Esophagus muscularis mucosa (tissue), 4 donors: ENCODE data around the gene CNTNAP2. TPM values are rescaled to one million over a fixed set of nuclear protein-coding genes. Genes with fewer than 3 reads are reported as not detected.

Experiments used
- DNase-seq: peaks from one replicate; pipeline ENCODE4 v3.0.0-alpha.2; 2017; ENCODE audit errors: extremely low spot score
- H3K27ac ChIP-seq, 4 donors: fragments of 200-600 bp; sonication (generic); replicated peaks in 1 of 4; 1 replicate in 3 of 4; 2 replicates in 1 of 4; pipeline ENCODE4 v1.5.1; 2016 to 2019; ENCODE audit warnings: mild to moderate bottlenecking in 1 of 4
- H3K27me3 ChIP-seq, 4 donors: fragments of 200-600 bp; sonication (generic); one replicate each; pipeline versions ENCODE4 v1.5.1 to v1.6.0; 2016 to 2019
- H3K36me3 ChIP-seq, 4 donors: fragments of 200-600 bp; sonication (generic); one replicate each; pipeline ENCODE4 v1.5.1; 2016 to 2019
- H3K4me1 ChIP-seq, 4 donors: fragments of 200-600 bp; sonication (generic); one replicate each; pipeline ENCODE4 v1.5.1; 2016 to 2019
- H3K4me3 ChIP-seq, 4 donors: fragments of 200-600 bp; sonication (generic); 1 replicate in 2 of 4; 2 replicates in 2 of 4; pipeline ENCODE4 v1.5.1; 2016 to 2019; ENCODE audit warnings: mild to moderate bottlenecking in 4 of 4, moderate library complexity in 1 of 4
- H3K9me3 ChIP-seq, 4 donors: fragments of 200-600 bp; sonication (generic); 1 replicate in 3 of 4; 2 replicates in 1 of 4; pipeline ENCODE4 v1.5.1; 2016 to 2019
- EP300 ChIP-seq: sonication (generic); formaldehyde crosslinking; IDR thresholded peaks from one replicate; pipeline ENCODE4 v1.6.1; 2017; ENCODE audit warnings: antibody characterized with exemption
- POLR2A ChIP-seq: fragments of 450-650 bp; IDR thresholded peaks from one replicate; pipeline ENCODE4 v1.6.1; 2017; ENCODE audit warnings: antibody characterized with exemption, moderate library complexity, mild to moderate bottlenecking, low read depth
- POLR2AphosphoS5 ChIP-seq, 2 donors: sonication (generic); formaldehyde crosslinking; IDR thresholded peaks; one replicate each; pipeline ENCODE4 v1.6.1; 2017; ENCODE audit warnings: antibody characterized with exemption in 2 of 2
- WGBS: methylation state at CpG from one replicate; pipeline ENCODE4 v1.1.5; 2018; 5-methylcytosine and 5-hydroxymethylcytosine counted together
- intact Hi-C: fragments of 100-400 bp; cut with DNase I; formaldehyde crosslinking; loops from one replicate; pipeline ENCODE4 v1.15.1; 2023
- total RNA-seq, 4 donors: library from RNA; depleted of rRNA; stranded (reverse); fragments of >200 nt; gene quantifications; one replicate each; pipeline versions ENCODE4 v1.1.0 to v1.2.1, GENCODE V29; 2016
- TF ChIP-seq, protein P1 (sequence below), 3 experiments: fragments of 200-600 bp in 2 of 3; fragments of 450-650 bp in 1 of 3; sonication (generic) in 2 of 3; IDR thresholded peaks; one replicate each; pipeline ENCODE4 v1.5.1; 2017 to 2019; ENCODE audit warnings: antibody characterized with exemption in 3 of 3, mild to moderate bottlenecking in 2 of 3, moderate library complexity in 1 of 3

CNTNAP2 gene
- total RNA-seq, 4 donors from 2014 or later: 1.2 to 2.9 (median 1.9) TPM

DNA sequence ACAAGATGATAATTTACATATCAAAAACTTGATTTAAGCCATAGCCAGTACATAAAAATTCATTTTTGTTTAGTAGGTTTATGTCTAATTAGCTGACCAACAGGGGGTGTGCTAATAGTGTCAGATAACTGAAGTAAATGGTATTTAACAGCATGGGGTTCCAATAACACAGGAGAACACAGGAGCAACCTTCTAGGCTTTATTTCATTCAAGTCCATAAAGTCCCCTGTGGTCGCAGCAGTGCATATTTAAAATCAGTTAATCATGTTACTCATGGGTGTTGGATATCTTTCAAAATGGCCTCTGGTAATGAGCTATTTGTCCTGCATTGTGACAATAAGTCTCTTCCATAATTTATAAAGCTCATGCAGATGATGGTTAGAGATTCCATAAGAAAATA is 238.6 kb downstream of the CNTNAP2 start:
- TF ChIP-seq POLR2A: no peak
- WGBS: 87% methylated on average over 1 of the region's 1 CpG
- Histone ChIP-seq H3K36me3 (no peaks in the 10 kb centered on the region), H3K27me3 (no peaks in the 10 kb centered on the region), H3K4me1 (no peaks in the 10 kb centered on the region), H3K27ac (no peak overlapping the region), H3K9me3 (no peaks in the 10 kb centered on the region), H3K4me3 (no peak overlapping the region)
- intact Hi-C loops: no loop called here
- DNase-seq: no peak

- TF ChIP-seq EP300: no peak
- no peak for TF ChIP-seq POLR2AphosphoS5 (IDR thresholded peaks at IDR 0.05)
- TF ChIP-seq POLR2A: no peak
- TF ChIP-seq, protein P1, sequence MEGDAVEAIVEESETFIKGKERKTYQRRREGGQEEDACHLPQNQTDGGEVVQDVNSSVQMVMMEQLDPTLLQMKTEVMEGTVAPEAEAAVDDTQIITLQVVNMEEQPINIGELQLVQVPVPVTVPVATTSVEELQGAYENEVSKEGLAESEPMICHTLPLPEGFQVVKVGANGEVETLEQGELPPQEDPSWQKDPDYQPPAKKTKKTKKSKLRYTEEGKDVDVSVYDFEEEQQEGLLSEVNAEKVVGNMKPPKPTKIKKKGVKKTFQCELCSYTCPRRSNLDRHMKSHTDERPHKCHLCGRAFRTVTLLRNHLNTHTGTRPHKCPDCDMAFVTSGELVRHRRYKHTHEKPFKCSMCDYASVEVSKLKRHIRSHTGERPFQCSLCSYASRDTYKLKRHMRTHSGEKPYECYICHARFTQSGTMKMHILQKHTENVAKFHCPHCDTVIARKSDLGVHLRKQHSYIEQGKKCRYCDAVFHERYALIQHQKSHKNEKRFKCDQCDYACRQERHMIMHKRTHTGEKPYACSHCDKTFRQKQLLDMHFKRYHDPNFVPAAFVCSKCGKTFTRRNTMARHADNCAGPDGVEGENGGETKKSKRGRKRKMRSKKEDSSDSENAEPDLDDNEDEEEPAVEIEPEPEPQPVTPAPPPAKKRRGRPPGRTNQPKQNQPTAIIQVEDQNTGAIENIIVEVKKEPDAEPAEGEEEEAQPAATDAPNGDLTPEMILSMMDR (IDR thresholded peaks at IDR 0.05): no peak
- H3K4me1 ChIP-seq: no peaks in the 10 kb centered on the region
- DNase-seq: no peak
- no peak overlapping the region for H3K4me3 ChIP-seq
- 93% methylated on average over 2 of the region's 2 CpGs for WGBS
- H3K9me3 ChIP-seq: no peaks in the 10 kb centered on the region
- H3K27me3 ChIP-seq: no peaks in the 10 kb centered on the region
- no peaks in the 10 kb centered on the region for H3K36me3 ChIP-seq
- intact Hi-C loops: no loop called here
- no peak overlapping the region for H3K27ac ChIP-seq
These were observed 242.6 kb downstream of the CNTNAP2 start for GRCh38 chr7:146359176-146359575.

GRCh38 chr7:146366938-146367337 is 250.3 kb downstream of the CNTNAP2 start:
- Histone ChIP-seq H3K27ac (no peak overlapping the region), H3K27me3 (no peaks in the 10 kb centered on the region), H3K9me3 (no peaks in the 10 kb centered on the region), H3K4me3 (no peak overlapping the region), H3K4me1 (no peaks in the 10 kb centered on the region), H3K36me3 (no peaks in the 10 kb centered on the region)
- WGBS: 59% methylated on average over 2 of the region's 2 CpGs
- intact Hi-C loops: no loop called here
- no peak for DNase-seq
- TF ChIP-seq POLR2A: no peak
- no peak for TF ChIP-seq EP300
- no peak for TF ChIP-seq POLR2AphosphoS5 (IDR thresholded peaks at IDR 0.05)
- TF ChIP-seq, protein P1 (IDR thresholded peaks at IDR 0.05): no peak

DNA sequence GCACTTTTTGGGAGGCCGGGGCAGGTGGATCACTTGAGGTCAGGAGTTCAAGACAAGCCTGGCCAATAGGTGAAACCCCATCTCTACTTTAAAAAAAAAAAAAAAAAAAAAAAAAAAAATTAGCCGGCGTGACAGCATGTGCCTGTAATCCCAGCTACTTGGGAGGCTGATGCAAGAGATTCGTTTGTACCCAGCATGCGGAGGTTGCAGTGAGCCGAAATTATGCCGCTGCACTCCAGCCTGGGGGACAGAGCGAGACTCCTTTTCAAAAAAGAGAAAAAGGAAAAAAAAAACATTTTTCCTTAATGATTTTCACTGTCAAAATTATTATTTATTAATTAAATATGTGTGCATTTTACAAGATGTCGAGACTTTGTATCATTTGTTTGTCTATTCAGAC is 253.6 kb downstream of the CNTNAP2 start:
- H3K4me3 ChIP-seq: no peak overlapping the region
- DNase-seq: no peak
- H3K27me3 ChIP-seq: no peaks in the 10 kb centered on the region
- no peak overlapping the region for H3K27ac ChIP-seq
- WGBS: 93% methylated on average over 9 of the region's 9 CpGs
- H3K4me1 ChIP-seq: no peaks in the 10 kb centered on the region
- intact Hi-C loops: no loop called here
- H3K9me3 ChIP-seq: no peaks in the 10 kb centered on the region
- H3K36me3 ChIP-seq: no peaks in the 10 kb centered on the region
- TF ChIP-seq EP300: no peak
- TF ChIP-seq, protein P1 (IDR thresholded peaks at IDR 0.05): no peak
- no peak for TF ChIP-seq POLR2AphosphoS5 (IDR thresholded peaks at IDR 0.05)
- TF ChIP-seq POLR2A: no peak

GRCh38 chr7:146375170-146375569 is 258.6 kb downstream of the CNTNAP2 start:
- 43% methylated on average over 2 of the region's 2 CpGs for WGBS

More at GRCh38 chr7:146375170-146375569, 258.6 kb downstream of the CNTNAP2 start:
- intact Hi-C loops: no loop called here
- H3K4me3 ChIP-seq: no peak overlapping the region
- TF ChIP-seq POLR2A: no peak
- TF ChIP-seq POLR2AphosphoS5 (IDR thresholded peaks at IDR 0.05): no peak
- TF ChIP-seq EP300: no peak
- TF ChIP-seq, protein P1 (IDR thresholded peaks at IDR 0.05): no peak
- no peaks in the 10 kb centered on the region for H3K27me3 ChIP-seq
- H3K4me1 ChIP-seq: no peaks in the 10 kb centered on the region
- no peaks in the 10 kb centered on the region for H3K9me3 ChIP-seq
- no peak for DNase-seq
- no peaks in the 10 kb centered on the region for H3K36me3 ChIP-seq
- H3K27ac ChIP-seq: no peak overlapping the region
